Hepatocyte (in vitro differentiated cells): ENCODE measurements around the gene PSD2.

Experiments used
- EZH2 ChIP-seq: fragments of 200-600 bp; sonication (generic); IDR thresholded peaks from 2 replicates; pipeline ENCODE4 v1.6.1; 2016; ENCODE audit warnings: antibody characterized with exemption, mild to moderate bottlenecking, borderline replicate concordance
- TF ChIP-seq, protein P1 (sequence below): fragments of 200-600 bp; sonication (generic); IDR thresholded peaks from 2 replicates; pipeline ENCODE4 v1.5.1; 2016; ENCODE audit warnings: antibody characterized with exemption, mild to moderate bottlenecking; ENCODE audit not compliant: poor library complexity

- TF ChIP-seq, protein P1, sequence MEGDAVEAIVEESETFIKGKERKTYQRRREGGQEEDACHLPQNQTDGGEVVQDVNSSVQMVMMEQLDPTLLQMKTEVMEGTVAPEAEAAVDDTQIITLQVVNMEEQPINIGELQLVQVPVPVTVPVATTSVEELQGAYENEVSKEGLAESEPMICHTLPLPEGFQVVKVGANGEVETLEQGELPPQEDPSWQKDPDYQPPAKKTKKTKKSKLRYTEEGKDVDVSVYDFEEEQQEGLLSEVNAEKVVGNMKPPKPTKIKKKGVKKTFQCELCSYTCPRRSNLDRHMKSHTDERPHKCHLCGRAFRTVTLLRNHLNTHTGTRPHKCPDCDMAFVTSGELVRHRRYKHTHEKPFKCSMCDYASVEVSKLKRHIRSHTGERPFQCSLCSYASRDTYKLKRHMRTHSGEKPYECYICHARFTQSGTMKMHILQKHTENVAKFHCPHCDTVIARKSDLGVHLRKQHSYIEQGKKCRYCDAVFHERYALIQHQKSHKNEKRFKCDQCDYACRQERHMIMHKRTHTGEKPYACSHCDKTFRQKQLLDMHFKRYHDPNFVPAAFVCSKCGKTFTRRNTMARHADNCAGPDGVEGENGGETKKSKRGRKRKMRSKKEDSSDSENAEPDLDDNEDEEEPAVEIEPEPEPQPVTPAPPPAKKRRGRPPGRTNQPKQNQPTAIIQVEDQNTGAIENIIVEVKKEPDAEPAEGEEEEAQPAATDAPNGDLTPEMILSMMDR, result no peak
- TF ChIP-seq EZH2, result no peak
Observed at GRCh38 chr5:139850423-139851016, 54.9 kb downstream of the PSD2 start.
